Mononuclear cell (primary cell): ENCODE data around the gene HECTD4. TPM values are rescaled to one million over a fixed set of nuclear protein-coding genes. Genes with fewer than 3 reads are reported as not detected.

Experiments
- H3K27me3 ChIP-seq: 2 replicates; pipeline ENCODE4 v1.6.0; 2011; ENCODE audit warnings: low read length, control low read depth; ENCODE audit not compliant: insufficient read depth
- H3K4me1 ChIP-seq: 2 replicates; pipeline ENCODE4 v1.5.1; 2011; ENCODE audit warnings: mild to moderate bottlenecking, low read length, control low read depth; ENCODE audit not compliant: insufficient read depth
- H3K4me3 ChIP-seq: 2 replicates; pipeline ENCODE4 v1.5.1; 2011; ENCODE audit warnings: mild to moderate bottlenecking, low read length, moderate library complexity
- H3K9me3 ChIP-seq: 2 replicates; pipeline ENCODE4 v1.5.1; 2011; ENCODE audit warnings: low read depth, mild to moderate bottlenecking, control low read depth, low read length
- total RNA-seq: library from RNA; depleted of rRNA; stranded (reverse); fragments of >200 nt; gene quantifications from one replicate; pipeline ENCODE4 v1.2.3, GENCODE V29; 2012

HECTD4 gene
- total RNA-seq, 1 donor, result 33.9 TPM

GRCh38 chr12:112172556-112173324 lies 209.5 kb downstream of the HECTD4 start:
- Histone ChIP-seq H3K9me3 (no peaks in the 10 kb centered on the region), H3K27me3 (no peaks in the 10 kb centered on the region), H3K4me1 (no peaks in the 10 kb centered on the region), H3K4me3 (no peak overlapping the region)

DNA sequence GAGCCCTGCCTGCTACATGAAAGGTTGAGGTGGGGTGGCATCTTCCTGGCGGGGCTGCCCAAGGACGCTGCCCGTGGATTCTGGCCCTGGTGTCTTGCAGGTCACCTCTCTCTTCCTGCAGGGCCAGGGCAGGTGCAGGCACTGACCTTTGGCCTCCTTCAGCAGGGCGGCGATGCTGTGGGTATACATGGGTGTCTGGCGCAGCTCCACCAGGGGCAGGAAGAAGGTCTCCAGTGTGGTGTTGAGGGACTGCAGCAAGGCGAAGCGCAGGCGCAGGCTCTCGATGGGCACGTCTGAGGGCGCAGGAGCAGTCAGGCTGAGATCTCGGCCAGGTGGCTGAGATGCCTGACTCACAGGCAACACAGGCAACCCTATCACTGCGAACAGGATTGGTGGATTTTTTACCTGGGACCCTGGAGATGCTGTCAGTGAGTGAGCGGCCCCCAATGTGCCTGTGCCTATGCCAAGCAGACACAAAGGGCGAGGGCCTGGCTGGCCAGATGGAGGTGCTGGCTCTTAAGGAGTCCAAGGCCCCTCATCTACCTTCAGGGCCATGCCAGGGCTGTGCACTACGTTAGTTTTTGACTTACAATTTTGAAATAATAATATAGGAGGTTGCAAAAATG lies 211.1 kb downstream of the HECTD4 start:
- H3K4me3 ChIP-seq, result no peak overlapping the region
- H3K9me3 ChIP-seq, result no peaks in the 10 kb centered on the region
- no peaks in the 10 kb centered on the region for H3K4me1 ChIP-seq
- no peaks in the 10 kb centered on the region for H3K27me3 ChIP-seq

- no peak overlapping the region for H3K4me3 ChIP-seq
- H3K9me3 ChIP-seq, result no peaks in the 10 kb centered on the region
- H3K27me3 ChIP-seq, result no peaks in the 10 kb centered on the region
- H3K4me1 ChIP-seq, result no peaks in the 10 kb centered on the region
These were observed 211.9 kb downstream of the HECTD4 start for GRCh38 chr12:112170376-112170775.

DNA sequence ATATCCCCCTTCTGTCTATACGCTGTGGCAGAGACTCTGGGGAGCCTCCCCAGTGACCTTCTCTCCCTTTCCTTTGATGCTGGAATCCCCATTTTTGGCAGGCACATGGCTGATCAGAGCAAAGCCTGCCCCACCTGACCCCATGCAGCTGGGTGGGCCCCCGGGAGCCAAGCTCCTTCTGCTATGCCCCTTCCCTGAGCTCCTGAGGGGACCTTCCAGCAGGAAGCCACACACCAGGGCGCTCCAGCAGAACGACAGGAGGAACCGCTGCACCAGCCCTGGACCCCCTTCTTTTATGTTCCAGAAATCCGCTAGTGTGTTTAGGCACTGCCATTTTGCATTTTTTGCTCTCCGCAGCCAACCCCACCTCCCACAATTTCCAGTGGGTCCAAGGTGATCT lies 212.3 kb downstream of the HECTD4 start:
- Histone ChIP-seq H3K27me3 (no peaks in the 10 kb centered on the region), H3K4me1 (no peaks in the 10 kb centered on the region), H3K4me3 (no peak overlapping the region), H3K9me3 (no peaks in the 10 kb centered on the region)

DNA sequence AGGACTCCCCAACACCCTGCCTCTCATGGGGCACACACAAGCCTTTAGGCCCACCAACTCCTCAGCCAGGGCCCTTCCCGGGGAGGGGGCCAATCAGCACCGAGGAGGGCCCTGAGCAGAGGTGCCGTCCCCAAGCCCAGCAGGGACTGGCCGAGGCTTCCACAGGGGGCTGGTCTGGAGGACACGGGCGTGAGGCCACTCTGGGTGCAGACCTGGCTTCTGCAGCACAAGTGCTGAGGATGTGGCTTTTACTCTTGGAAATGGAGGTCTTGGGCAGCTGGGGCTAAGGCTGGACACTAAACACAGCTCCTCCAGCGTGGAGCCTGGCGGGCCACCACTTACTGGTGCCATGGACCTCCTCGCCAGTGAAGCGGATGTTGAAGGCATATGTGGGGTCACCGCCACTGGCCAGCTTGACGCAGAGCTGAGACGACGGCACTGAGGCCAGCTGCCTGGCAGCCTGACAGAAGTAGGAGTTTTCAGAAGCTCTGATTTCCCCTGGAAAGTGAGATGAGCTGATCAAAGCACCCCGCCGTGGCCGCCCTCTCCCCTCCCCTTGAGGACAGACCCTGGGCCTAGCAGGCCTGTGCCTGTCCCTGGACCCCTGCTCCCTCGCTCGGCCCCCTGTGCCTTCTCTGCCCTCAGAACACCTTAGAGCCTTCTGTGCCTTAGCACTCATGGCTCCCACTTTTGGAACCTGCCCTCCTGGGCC lies 212.9 kb downstream of the HECTD4 start:
- Histone ChIP-seq H3K4me3 (no peak overlapping the region), H3K4me1 (no peaks in the 10 kb centered on the region), H3K27me3 (no peaks in the 10 kb centered on the region), H3K9me3 (no peaks in the 10 kb centered on the region)

DNA sequence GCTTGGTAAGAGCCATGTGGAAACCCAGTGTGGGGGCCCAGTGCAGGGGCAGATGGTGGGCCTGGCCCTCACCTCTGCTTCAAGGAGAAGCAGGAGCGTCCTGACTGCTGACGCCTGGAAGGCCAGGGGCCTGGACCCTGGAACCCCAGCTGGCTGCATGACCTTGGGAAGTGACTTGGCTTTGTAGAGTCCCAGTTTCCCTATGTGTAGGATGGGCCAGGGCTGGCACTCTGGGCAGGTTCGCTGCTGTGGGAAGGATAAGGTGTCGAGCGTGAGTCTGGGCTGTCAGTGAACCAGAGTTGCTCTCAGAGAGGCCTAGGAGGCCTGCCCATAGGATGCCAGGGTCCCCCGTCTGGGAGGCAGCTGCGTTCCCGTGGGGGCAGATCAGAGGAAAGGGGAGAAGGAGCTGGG lies 213.7 kb downstream of the HECTD4 start:
- Histone ChIP-seq H3K27me3 (no peaks in the 10 kb centered on the region), H3K4me1 (no peaks in the 10 kb centered on the region), H3K4me3 (no peak overlapping the region), H3K9me3 (no peaks in the 10 kb centered on the region)

DNA sequence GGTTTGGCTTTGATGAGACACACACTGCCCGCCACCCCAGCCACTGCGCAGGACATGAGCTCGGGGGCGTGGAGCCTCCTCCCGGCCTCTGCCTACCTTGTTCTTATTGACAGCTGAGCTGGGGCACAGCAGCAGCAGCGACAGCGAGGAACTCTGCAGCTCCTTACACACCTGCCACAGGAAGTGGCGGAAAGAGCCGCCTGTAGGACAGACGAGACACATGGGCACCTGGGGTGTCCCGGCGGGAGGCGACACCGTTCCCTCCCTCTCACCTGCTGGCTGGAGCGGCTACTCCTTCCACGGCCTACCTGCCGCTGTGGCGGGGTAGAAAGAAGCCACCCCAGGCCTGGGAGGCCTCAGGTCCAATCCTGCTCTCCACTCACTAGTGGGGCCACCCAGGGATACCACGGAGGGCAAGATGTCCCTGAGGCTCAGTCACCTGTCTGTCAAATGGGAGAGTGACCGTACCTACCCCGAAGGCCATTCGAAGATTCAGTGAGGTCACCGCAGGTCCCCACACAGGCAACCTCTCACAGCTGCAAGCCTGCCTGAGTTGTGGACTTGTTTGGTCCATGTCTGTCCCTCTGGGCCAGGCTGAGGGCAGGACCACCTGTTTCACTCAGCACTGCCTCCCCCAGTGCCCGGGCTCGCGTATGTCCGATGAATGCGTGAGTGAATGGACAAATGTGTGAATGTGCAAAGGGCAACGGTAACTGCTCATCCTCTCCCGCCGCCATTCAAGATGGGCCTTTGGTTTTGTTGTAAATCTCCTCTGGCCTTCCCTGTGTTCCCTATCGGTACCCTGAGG lies 214.3 kb downstream of the HECTD4 start:
- Histone ChIP-seq H3K4me3 (no peak overlapping the region), H3K27me3 (no peaks in the 10 kb centered on the region), H3K9me3 (no peaks in the 10 kb centered on the region), H3K4me1 (no peaks in the 10 kb centered on the region)

GRCh38 chr12:112167031-112167461 lies 215.2 kb downstream of the HECTD4 start:
- H3K4me3 ChIP-seq, result no peak overlapping the region
- no peaks in the 10 kb centered on the region for H3K9me3 ChIP-seq
- no peaks in the 10 kb centered on the region for H3K27me3 ChIP-seq
- no peaks in the 10 kb centered on the region for H3K4me1 ChIP-seq

- no peaks in the 10 kb centered on the region for H3K4me1 ChIP-seq
- no peaks in the 10 kb centered on the region for H3K27me3 ChIP-seq
- no peaks in the 10 kb centered on the region for H3K9me3 ChIP-seq
- no peak overlapping the region for H3K4me3 ChIP-seq
These were observed 215.9 kb downstream of the HECTD4 start for GRCh38 chr12:112166051-112167015.

- H3K4me1 ChIP-seq, result no peaks in the 10 kb centered on the region
- H3K9me3 ChIP-seq, result no peaks in the 10 kb centered on the region
- no peaks in the 10 kb centered on the region for H3K27me3 ChIP-seq
- H3K4me3 ChIP-seq, result no peak overlapping the region
These were observed 216.6 kb downstream of the HECTD4 start for GRCh38 chr12:112165624-112166023.

- Histone ChIP-seq H3K4me3 (no peak overlapping the region), H3K4me1 (peaks cover 7% of the 10 kb centered on the region), H3K9me3 (no peaks in the 10 kb centered on the region), H3K27me3 (no peaks in the 10 kb centered on the region)
These were observed 218.1 kb downstream of the HECTD4 start for GRCh38 chr12:112164011-112164660.

DNA sequence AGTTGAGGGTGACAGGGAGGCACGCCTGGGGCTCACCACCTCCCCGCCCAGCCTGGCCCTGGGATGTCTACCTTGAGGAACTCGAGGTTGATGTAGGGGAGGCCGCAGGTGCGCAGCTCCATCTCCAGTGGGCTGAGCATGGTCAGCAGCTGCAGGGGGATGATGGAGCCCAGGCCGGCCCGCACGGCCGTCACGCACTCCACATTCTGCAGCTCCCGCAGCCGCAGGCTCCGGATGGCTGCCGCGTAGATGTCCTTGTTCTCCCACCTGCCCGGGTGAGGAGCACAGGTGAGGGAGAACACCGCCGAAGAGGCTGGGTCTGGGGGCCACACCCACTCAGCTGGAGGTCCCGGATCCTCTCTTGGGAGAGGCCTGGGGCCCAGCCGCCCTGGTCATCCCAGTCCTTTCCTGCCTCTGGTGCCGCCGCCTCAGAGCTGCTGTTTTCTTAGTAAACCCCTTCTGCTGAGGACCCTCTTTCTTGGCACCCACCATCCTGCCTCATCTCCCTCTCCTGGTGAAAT lies 218.7 kb downstream of the HECTD4 start:
- H3K4me1 ChIP-seq, result peaks cover 13% of the 10 kb centered on the region
- H3K9me3 ChIP-seq, result no peaks in the 10 kb centered on the region
- no peak overlapping the region for H3K4me3 ChIP-seq
- H3K27me3 ChIP-seq, result no peaks in the 10 kb centered on the region

DNA sequence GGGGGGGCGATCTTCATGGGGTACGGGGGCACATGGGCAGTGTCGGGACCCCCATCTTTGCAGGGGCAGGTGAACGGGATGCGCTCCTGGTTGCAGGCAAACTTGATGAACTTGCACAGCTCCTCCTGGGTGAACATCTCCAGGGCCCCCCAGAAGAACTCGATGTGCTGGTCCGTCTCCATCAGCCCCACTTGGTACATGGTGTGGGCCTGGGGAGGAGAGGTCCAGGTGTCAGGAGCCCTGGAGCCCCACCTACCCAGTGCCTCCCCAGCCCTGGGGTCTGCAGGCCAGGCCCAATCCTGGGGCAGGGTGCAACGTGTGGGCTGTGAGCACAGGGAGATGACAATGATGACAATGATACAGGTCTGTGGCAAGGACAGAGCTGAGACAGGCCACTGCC lies 219.2 kb downstream of the HECTD4 start:
- Histone ChIP-seq H3K27me3 (no peaks in the 10 kb centered on the region), H3K9me3 (no peaks in the 10 kb centered on the region), H3K4me1 (peaks cover 18% of the 10 kb centered on the region), H3K4me3 (no peak overlapping the region)
